H9 (cell line): ENCODE data around the gene ZNF350. TPM values are rescaled to one million over a fixed set of nuclear protein-coding genes. Genes with fewer than 3 reads are reported as not detected.

Experiments used
- DNase-seq: peaks from one replicate; pipeline ENCODE4 v3.0.0-alpha.2; 2017
- H2AFZ ChIP-seq: one replicate; pipeline ENCODE4 v1.6.1; 2013; ENCODE audit warnings: mild to moderate bottlenecking, low read length, control low read depth, moderate library complexity
- H2AK5ac ChIP-seq: 2 replicates; pipeline ENCODE4 v1.6.1; 2013; ENCODE audit warnings: low read length, control low read depth, mixed read lengths; ENCODE audit not compliant: insufficient read length
- H2BK120ac ChIP-seq: one replicate; pipeline ENCODE4 v1.6.1; 2013; ENCODE audit warnings: low read depth, mild to moderate bottlenecking, low read length, control low read depth, inconsistent platforms; ENCODE audit not compliant: poor library complexity, severe bottlenecking
- H2BK12ac ChIP-seq: 2 replicates; pipeline ENCODE4 v1.6.1; 2013; ENCODE audit warnings: low read length, control low read depth, mixed read lengths, low read depth; ENCODE audit not compliant: insufficient read length
- H2BK15ac ChIP-seq: 2 replicates; pipeline ENCODE4 v1.6.1; 2013; ENCODE audit warnings: low read depth, low read length, control low read depth
- H2BK20ac ChIP-seq: one replicate; pipeline ENCODE4 v1.6.1; 2013; ENCODE audit warnings: low read depth, mild to moderate bottlenecking, low read length, control low read depth, inconsistent platforms; ENCODE audit not compliant: poor library complexity, severe bottlenecking
- H2BK5ac ChIP-seq: 2 replicates; pipeline ENCODE4 v1.6.1; 2013; ENCODE audit warnings: low read length, control low read depth, mixed read lengths; ENCODE audit not compliant: insufficient read length
- H3K14ac ChIP-seq: 2 replicates; pipeline ENCODE4 v1.6.1; 2013; ENCODE audit warnings: low read length, control low read depth; ENCODE audit not compliant: insufficient read depth
- H3K18ac ChIP-seq: 2 replicates; pipeline ENCODE4 v1.6.1; 2013; ENCODE audit warnings: low read depth, mild to moderate bottlenecking, mixed read lengths, low read length, control low read depth; ENCODE audit not compliant: insufficient read length
- H3K23ac ChIP-seq: 2 replicates; pipeline ENCODE4 v1.6.1; 2013; ENCODE audit warnings: low read length, control low read depth, mixed read lengths, low read depth; ENCODE audit not compliant: insufficient read length
- H3K23me2 ChIP-seq: 2 replicates; pipeline ENCODE4 v1.6.1; 2013; ENCODE audit warnings: low read depth, mild to moderate bottlenecking, mixed read lengths, low read length, control low read depth; ENCODE audit not compliant: insufficient read length, poor library complexity, severe bottlenecking
- H3K27ac ChIP-seq: 2 replicates; pipeline ENCODE4 v1.5.1; 2013; ENCODE audit warnings: low read length, control low read depth, mixed read lengths, low read depth; ENCODE audit not compliant: insufficient read length
- H3K27me3 ChIP-seq: 2 replicates; pipeline ENCODE4 v1.6.1; 2013; ENCODE audit warnings: low read length, control low read depth, inconsistent platforms; ENCODE audit not compliant: insufficient read depth
- H3K4ac ChIP-seq: 2 replicates; pipeline ENCODE4 v1.6.1; 2013; ENCODE audit warnings: low read depth, mild to moderate bottlenecking, control low read depth, inconsistent platforms, low read length, moderate library complexity
- H3K4me1 ChIP-seq: 2 replicates; pipeline ENCODE4 v1.6.1; 2013; ENCODE audit warnings: low read length, control low read depth, inconsistent platforms; ENCODE audit not compliant: insufficient read depth
- H3K4me2 ChIP-seq: 2 replicates; pipeline ENCODE4 v1.6.1; 2013; ENCODE audit warnings: low read length, control low read depth, mixed read lengths; ENCODE audit not compliant: insufficient read length, insufficient read depth
- H3K56ac ChIP-seq: 2 replicates; pipeline ENCODE4 v1.6.1; 2013; ENCODE audit warnings: low read depth, mild to moderate bottlenecking, mixed read lengths, low read length, control low read depth; ENCODE audit not compliant: insufficient read length
- H3K79me1 ChIP-seq: 2 replicates; pipeline ENCODE4 v1.6.1; 2013; ENCODE audit warnings: low read depth, mild to moderate bottlenecking, moderate library complexity, low read length, control low read depth, inconsistent platforms; ENCODE audit not compliant: insufficient read depth, poor library complexity, severe bottlenecking
- H3K79me2 ChIP-seq: 2 replicates; pipeline ENCODE4 v1.6.1; 2013; ENCODE audit warnings: low read length, control low read depth, inconsistent platforms; ENCODE audit not compliant: insufficient read depth
- H3K9ac ChIP-seq: 2 replicates; pipeline ENCODE4 v1.6.1; 2013; ENCODE audit warnings: low read length, control low read depth, mixed read lengths; ENCODE audit not compliant: insufficient read length; ENCODE audit errors: extremely low read depth
- H3K9me3 ChIP-seq: one replicate; pipeline ENCODE4 v1.6.1; 2013; ENCODE audit warnings: low read depth, low read length, inconsistent platforms; ENCODE audit not compliant: control insufficient read depth
- H3T11ph ChIP-seq: one replicate; pipeline ENCODE4 v1.6.1; 2013; ENCODE audit warnings: mild to moderate bottlenecking, low read length, control low read depth, inconsistent platforms
- H4K20me1 ChIP-seq: one replicate; pipeline ENCODE4 v1.6.1; 2013; ENCODE audit not compliant: control insufficient read depth, insufficient read length, insufficient read depth
- H4K5ac ChIP-seq: 2 replicates; pipeline ENCODE4 v1.6.1; 2013; ENCODE audit warnings: low read depth, mild to moderate bottlenecking, mixed read lengths, low read length, control low read depth; ENCODE audit not compliant: insufficient read length
- H4K8ac ChIP-seq: replicated peaks from 2 replicates; pipeline ENCODE4 v1.6.1; 2013; ENCODE audit warnings: low read length, control low read depth, mixed read lengths, low read depth; ENCODE audit not compliant: insufficient read length
- H4K91ac ChIP-seq: 2 replicates; pipeline ENCODE4 v1.6.1; 2013; ENCODE audit warnings: low read depth, mild to moderate bottlenecking, moderate library complexity, mixed read lengths, low read length, control low read depth; ENCODE audit not compliant: insufficient read length
- H3K27ac Mint-ChIP-seq, 3 experiments: 2 replicates in 2 of 3; 3 replicates in 1 of 3; pipeline ENCODE4 v1.8.0; 2020 to 2021; ENCODE audit warnings: mixed read lengths in 3 of 3, mild to moderate bottlenecking in 1 of 3, moderate library complexity in 1 of 3
- H3K27me3 Mint-ChIP-seq: 2 replicates; pipeline ENCODE4 v1.8.0; 2021; ENCODE audit warnings: low read depth, mild to moderate bottlenecking, moderate library complexity, mixed read lengths
- H3K36me3 Mint-ChIP-seq, 3 experiments: 2 replicates in 2 of 3; 3 replicates in 1 of 3; pipeline ENCODE4 v1.8.0; 2020 to 2021; ENCODE audit warnings: low read depth in 3 of 3, mixed read lengths in 3 of 3; ENCODE audit not compliant: insufficient read depth in 1 of 3
- H3K4me1 Mint-ChIP-seq, 2 experiments: 2 replicates each; pipeline ENCODE4 v1.8.0; 2020; ENCODE audit warnings: mixed read lengths in 2 of 2
- H3K4me3 Mint-ChIP-seq, 2 experiments: 2 replicates in 1 of 2; 3 replicates in 1 of 2; pipeline ENCODE4 v1.8.0; 2020 to 2021; ENCODE audit warnings: mild to moderate bottlenecking in 2 of 2, mixed read lengths in 2 of 2, moderate library complexity in 1 of 2
- H3K9me3 Mint-ChIP-seq, 2 experiments: 2 replicates in 1 of 2; 3 replicates in 1 of 2; pipeline ENCODE4 v1.8.0; 2020; ENCODE audit warnings: mild to moderate bottlenecking in 2 of 2, mixed read lengths in 2 of 2, moderate library complexity in 1 of 2
- WGBS: extraction: QIAGEN DNeasy Blood & Tissue Kit; methylation state at CpG from one replicate; pipeline ENCODE4 v1.1.7; 2013; ENCODE audit warnings: missing lambda C conversion rate, low lambda C conversion rate, mixed read lengths; ENCODE audit not compliant: insufficient read length; ENCODE audit errors: extremely low coverage; 5-methylcytosine and 5-hydroxymethylcytosine counted together
- total RNA-seq: library from RNA; stranded (reverse); gene quantifications from 2 replicates; pipeline ENCODE4 v1.2.1, GENCODE V29; 2021
- TF ChIP-seq, protein P1 (sequence below): fragments of 200-600 bp; sonication (generic); conservative IDR thresholded peaks from 3 replicates; pipeline ENCODE4 v1.8.0; 2021; ENCODE audit warnings: antibody characterized with exemption, mild to moderate bottlenecking

The ZNF350 gene
- total RNA-seq, 1 experiment from 2014 or later = 12.9 TPM

DNA sequence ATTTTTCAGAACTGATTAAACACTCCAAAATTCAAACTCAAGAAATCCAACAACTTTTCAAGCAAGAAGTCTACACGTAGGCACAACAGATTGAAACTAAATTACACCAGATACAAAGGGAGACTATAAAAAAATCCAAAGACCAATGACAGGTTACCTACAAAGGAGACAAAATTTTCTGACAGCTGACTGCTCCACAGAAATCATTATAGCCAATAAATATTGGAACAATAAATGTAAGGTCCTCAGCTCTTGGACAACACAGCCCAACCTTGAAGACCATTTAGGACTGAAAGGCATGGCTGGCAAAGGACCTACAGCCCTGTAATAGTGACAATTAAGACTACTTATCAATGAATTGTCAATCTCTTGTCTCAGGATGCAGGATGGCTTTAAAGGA lies 15.9 kb downstream of the ZNF350 start:
- no peaks in the 10 kb centered on the region for H3K79me2 ChIP-seq
- no peaks in the 10 kb centered on the region for H3K23me2 ChIP-seq
- H2BK120ac ChIP-seq = no peak overlapping the region
- H3K9ac ChIP-seq = no peak overlapping the region
- H4K20me1 ChIP-seq = no peaks in the 10 kb centered on the region
- H3K4me2 ChIP-seq = no peak overlapping the region
- H3K79me1 ChIP-seq = no peaks in the 10 kb centered on the region
- Mint-ChIP-seq H3K27ac (no peak overlapping the region), H3K27me3 (no peaks in the 10 kb centered on the region), H3K36me3 (peaks cover 79 to 89% (median 86%) of the 10 kb centered on the region in 3 experiments), H3K4me1 (no peaks in the 10 kb centered on the region), H3K9me3 (peaks cover 82 to 84% of the 10 kb centered on the region in 2 experiments), H3K4me3 (no peak overlapping the region)
- H3K4ac ChIP-seq = no peak overlapping the region
- no peak overlapping the region for H3K14ac ChIP-seq
- H2BK20ac ChIP-seq = no peak overlapping the region
- H3K4me1 ChIP-seq = no peaks in the 10 kb centered on the region
- no peak overlapping the region for H3K18ac ChIP-seq
- no peak overlapping the region for H2AFZ ChIP-seq
- TF ChIP-seq, protein P1, sequence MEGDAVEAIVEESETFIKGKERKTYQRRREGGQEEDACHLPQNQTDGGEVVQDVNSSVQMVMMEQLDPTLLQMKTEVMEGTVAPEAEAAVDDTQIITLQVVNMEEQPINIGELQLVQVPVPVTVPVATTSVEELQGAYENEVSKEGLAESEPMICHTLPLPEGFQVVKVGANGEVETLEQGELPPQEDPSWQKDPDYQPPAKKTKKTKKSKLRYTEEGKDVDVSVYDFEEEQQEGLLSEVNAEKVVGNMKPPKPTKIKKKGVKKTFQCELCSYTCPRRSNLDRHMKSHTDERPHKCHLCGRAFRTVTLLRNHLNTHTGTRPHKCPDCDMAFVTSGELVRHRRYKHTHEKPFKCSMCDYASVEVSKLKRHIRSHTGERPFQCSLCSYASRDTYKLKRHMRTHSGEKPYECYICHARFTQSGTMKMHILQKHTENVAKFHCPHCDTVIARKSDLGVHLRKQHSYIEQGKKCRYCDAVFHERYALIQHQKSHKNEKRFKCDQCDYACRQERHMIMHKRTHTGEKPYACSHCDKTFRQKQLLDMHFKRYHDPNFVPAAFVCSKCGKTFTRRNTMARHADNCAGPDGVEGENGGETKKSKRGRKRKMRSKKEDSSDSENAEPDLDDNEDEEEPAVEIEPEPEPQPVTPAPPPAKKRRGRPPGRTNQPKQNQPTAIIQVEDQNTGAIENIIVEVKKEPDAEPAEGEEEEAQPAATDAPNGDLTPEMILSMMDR = no peak
- no peaks in the 10 kb centered on the region for H3K27me3 ChIP-seq
- whole genome bisulfite sequencing = no CpG with 5 or more reads among the region's 1 CpG
- H4K91ac ChIP-seq = no peak overlapping the region
- H2BK12ac ChIP-seq = no peak overlapping the region
- peaks cover 70% of the 10 kb centered on the region for H3K9me3 ChIP-seq
- no peak overlapping the region for H3K23ac ChIP-seq
- H3T11ph ChIP-seq = no peak overlapping the region
- no peak overlapping the region for H4K8ac ChIP-seq
- no peak overlapping the region for H3K27ac ChIP-seq
- no peak for DNase-seq
- no peak overlapping the region for H2BK5ac ChIP-seq
- H2BK15ac ChIP-seq = no peak overlapping the region
- H3K56ac ChIP-seq = no peak overlapping the region
- no peak overlapping the region for H4K5ac ChIP-seq
- no peak overlapping the region for H2AK5ac ChIP-seq
